ENCODE results near the gene ABCF1. TPM values are rescaled to one million over a fixed set of nuclear protein-coding genes. Genes with fewer than 3 reads are reported as not detected.
A peak's percentile ranks its signal among the peaks of the same experiment; 100 is the strongest.
"Not testable (repeated sequence)": the region's sequence is repeated elsewhere in the genome, so short reads cannot be mapped to it uniquely, and the experiment has no call there.

The ABCF1 gene
- total RNA-seq, 2 experiments from 2014 or later: 86.9 to 88.0 TPM

DNA sequence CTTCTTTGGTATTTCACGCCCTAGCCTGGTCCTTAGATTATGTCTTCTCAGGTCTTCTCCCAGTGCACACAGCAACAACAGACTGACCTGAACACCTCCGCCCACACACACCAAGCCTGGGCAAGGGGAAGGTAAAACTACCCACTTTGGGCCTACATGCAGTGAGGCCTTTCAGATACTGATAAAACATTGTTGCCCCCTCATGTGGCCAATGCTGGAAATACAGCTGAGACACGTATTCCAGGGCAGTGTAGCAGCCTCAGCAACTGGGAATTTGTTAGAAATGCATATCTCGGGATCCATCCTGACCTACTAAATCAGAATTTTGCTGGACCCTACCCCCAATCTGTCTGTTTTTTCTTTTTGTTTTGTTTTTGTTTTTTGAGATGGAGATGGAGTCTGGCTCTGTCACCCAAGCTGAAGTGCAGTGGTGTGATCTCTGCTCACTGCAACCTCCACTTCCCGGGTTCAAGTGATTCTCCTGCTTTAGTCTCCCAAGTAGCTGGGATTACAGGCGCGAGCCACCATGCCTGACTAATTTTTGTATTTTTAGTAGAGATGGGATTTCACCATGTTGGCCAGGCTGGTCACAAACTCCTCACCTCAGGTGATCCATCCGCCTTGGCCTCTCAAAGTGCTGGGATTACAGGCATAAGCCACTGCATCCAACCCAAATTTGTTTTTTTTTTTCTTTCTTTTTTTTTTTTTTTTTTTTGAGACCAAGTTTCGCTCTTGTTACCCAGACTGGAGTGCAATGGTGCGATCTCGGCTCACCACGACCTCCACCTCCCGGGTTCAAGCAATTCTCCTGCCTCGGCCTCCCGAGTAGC lies 26.3 kb downstream of the ABCF1 start:
- CTCF ChIA-PET: interaction anchor here (0.6 to 10.1 kb wide), 32 partner anchors 9 to 490 kb away, joined by 3 to 115 read pairs (median 6); partner anchors contain the start of genes ABCF1, DHX16, MRPS18B and PRR3
- not testable (repeated sequence) for H3K9me3 Mint-ChIP-seq
- POLR2A ChIA-PET: interaction anchor here (0.6 to 9.5 kb wide), 18 partner anchors 12 to 221 kb away, joined by 3 to 121 read pairs (median 4); partner anchors contain the start of genes MRPS18B and PPP1R10

DNA sequence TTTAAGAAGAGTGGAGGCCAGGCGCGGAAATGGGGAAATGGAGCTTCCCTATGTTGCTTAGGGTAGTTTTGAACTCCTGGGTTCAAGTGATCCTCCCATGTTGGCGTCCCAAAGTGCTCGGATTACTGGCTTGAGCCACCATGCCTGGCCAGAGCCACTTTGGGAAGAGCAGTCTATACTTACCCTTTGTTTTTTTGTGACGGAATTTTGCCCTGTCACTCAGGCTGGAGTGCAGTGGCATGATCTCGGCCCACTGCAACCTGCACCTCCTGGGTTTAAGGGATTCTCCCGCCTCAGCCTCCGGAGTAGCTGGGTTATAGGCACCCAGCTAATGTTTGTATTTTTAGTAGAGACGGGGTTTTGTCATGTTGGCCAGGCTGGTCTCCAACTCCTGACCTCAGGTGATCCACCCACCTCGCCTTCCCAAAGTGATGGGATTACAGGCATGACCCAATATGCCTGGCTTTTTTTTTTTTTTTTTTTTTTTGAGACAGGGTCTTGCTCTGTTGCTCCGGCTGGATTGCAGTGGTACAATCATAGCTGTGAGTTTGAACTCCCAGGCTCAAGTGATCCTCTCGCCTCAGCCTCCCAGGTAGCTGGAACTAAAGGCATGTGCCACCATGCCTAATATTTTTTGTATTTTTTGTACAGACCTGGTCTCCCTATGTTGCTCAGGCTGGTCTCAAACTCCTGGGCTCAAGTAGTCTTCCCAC lies 27.8 kb downstream of the ABCF1 start:
- intact Hi-C loops (cut with micrococcal nuclease): loop anchor here (5.0 kb wide), 1 partner anchor 112 kb away; the partner anchor contains the start of gene HLA-E
- Mint-ChIP-seq H3K4me1 (ENCODE audit: low read depth) (peaks cover 12% of the 10 kb centered on the region), H3K27me3 (no peaks in the 10 kb centered on the region), H3K27ac (no peak overlapping the region), H3K4me3 (no peak overlapping the region), H3K9me3 (no peaks in the 10 kb centered on the region), H3K36me3 (ENCODE audit: low read depth) (peaks cover 35% of the 10 kb centered on the region)
- no peak for ATAC-seq
- POLR2A ChIA-PET: interaction anchor here (0.6 to 9.5 kb wide), 14 partner anchors 8 to 231 kb away, joined by 3 to 121 read pairs (median 6); no protein-coding TSS in a partner anchor
- CTCF ChIA-PET: interaction anchor here (1.0 to 10.1 kb wide), 11 partner anchors 11 to 488 kb away, joined by 4 to 115 read pairs (median 19); no protein-coding TSS in a partner anchor
- DNase-seq: no peak
- TF ChIP-seq, protein P1, sequence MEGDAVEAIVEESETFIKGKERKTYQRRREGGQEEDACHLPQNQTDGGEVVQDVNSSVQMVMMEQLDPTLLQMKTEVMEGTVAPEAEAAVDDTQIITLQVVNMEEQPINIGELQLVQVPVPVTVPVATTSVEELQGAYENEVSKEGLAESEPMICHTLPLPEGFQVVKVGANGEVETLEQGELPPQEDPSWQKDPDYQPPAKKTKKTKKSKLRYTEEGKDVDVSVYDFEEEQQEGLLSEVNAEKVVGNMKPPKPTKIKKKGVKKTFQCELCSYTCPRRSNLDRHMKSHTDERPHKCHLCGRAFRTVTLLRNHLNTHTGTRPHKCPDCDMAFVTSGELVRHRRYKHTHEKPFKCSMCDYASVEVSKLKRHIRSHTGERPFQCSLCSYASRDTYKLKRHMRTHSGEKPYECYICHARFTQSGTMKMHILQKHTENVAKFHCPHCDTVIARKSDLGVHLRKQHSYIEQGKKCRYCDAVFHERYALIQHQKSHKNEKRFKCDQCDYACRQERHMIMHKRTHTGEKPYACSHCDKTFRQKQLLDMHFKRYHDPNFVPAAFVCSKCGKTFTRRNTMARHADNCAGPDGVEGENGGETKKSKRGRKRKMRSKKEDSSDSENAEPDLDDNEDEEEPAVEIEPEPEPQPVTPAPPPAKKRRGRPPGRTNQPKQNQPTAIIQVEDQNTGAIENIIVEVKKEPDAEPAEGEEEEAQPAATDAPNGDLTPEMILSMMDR (IDR thresholded peaks at IDR 0.05): no peak

More for the DNA sequence above, 26.3 kb downstream of the ABCF1 start:
- H3K4me3 Mint-ChIP-seq; H3K4me1 Mint-ChIP-seq (ENCODE audit: low read depth); H3K27me3 Mint-ChIP-seq: not testable (repeated sequence)
- ATAC-seq (peak; percentile 88), DNase-seq (peak; percentile 92)
- intact Hi-C loops (cut with micrococcal nuclease): loop anchor here (2.0 to 5.0 kb wide), 2 partner anchors 57 to 110 kb away; partner anchors contain the start of gene HLA-E
- peak overlapping the region; percentile 46 for H3K27ac Mint-ChIP-seq
- peaks cover 24% of the 10 kb centered on the region for H3K36me3 Mint-ChIP-seq (ENCODE audit: low read depth)
- TF ChIP-seq, protein P1 (IDR thresholded peaks at IDR 0.05): peak; percentile 91

DNA sequence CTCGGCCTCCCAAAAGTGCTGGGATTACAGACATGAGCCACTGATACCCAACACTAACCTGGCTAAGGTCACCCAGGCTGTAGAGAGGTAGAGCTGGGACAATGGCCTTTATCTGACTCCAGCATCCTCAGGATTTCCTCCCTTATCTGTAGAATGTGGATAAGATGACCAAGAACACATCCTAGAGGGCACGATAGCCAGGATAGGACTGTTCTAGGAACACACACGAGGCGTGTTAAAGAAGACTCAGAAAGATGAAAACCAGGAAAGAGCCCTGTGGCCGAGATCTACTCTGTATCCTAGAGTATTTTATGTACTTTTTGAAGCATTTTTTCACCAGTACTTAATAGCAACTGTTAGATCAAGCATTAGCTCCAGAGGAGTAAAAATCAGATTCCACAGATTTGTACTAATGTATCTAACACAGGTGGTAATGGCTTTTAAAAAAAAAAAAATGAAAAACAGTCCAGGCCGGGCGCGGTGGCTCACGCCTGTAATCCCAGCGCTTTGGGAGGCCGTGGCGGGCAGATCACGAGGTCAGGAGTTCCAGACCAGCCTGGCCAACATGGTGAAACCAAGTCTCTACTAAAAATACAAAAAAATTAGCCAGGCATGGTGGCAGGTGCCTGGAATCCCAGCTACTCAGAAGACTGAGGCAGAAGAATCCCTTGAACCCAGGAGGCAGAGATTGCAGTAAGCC lies 28.5 kb downstream of the ABCF1 start:
- Mint-ChIP-seq H3K27ac (no peak overlapping the region), H3K27me3 (no peaks in the 10 kb centered on the region), H3K4me1 (ENCODE audit: low read depth) (peaks cover 12% of the 10 kb centered on the region), H3K36me3 (ENCODE audit: low read depth) (peaks cover 41% of the 10 kb centered on the region), H3K4me3 (no peak overlapping the region), H3K9me3 (no peaks in the 10 kb centered on the region)
- ChIA-PET CTCF (interaction anchor here (1.6 to 10.1 kb wide), 6 partner anchors 8 to 146 kb away, joined by 4 to 115 read pairs (median 17); no protein-coding TSS in a partner anchor), POLR2A (interaction anchor here (0.6 to 9.5 kb wide), 13 partner anchors 8 to 136 kb away, joined by 3 to 121 read pairs (median 7); no protein-coding TSS in a partner anchor)
- ATAC-seq (no peak), DNase-seq (no peak)
- intact Hi-C loops (cut with micrococcal nuclease): loop anchor here (5.0 kb wide), 1 partner anchor 112 kb away; the partner anchor contains the start of gene HLA-E
- TF ChIP-seq, protein P1 (IDR thresholded peaks at IDR 0.05): no peak

DNA sequence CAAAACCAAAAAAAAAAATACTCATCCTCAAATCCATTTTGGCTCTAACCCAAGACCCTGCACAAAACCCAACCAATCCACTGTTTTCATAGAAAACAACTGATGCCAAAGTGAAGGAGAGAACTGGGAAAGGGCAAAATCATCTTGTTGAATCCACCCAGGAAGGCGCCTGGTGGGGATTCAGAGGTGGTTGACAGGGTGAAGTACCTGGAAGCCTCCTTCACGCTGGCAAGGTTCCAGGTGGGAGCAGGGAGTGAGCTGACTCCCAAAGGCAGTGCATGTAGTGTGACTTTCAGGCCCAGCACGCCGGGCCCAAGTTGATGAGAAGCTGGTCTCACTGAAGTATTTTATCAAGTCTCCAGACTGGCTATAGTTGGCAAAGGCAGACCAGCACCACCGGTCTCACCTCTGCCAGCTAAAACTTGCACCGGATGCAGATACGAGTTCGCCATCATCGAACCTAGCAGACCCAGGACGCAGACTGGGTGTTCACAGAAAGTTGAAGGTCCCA lies 29.3 kb downstream of the ABCF1 start:
- no peak overlapping the region for H3K4me3 Mint-ChIP-seq
- peak overlapping the region; percentile 25 for H3K27ac Mint-ChIP-seq
- TF ChIP-seq, protein P1 (IDR thresholded peaks at IDR 0.05): no peak
- ChIA-PET CTCF (interaction anchor here (1.0 to 10.1 kb wide), 6 partner anchors 9 to 147 kb away, joined by 3 to 115 read pairs (median 6); no protein-coding TSS in a partner anchor), POLR2A (interaction anchor here (0.8 to 9.5 kb wide), 14 partner anchors 7 to 136 kb away, joined by 3 to 121 read pairs (median 6); no protein-coding TSS in a partner anchor)
- H3K9me3 Mint-ChIP-seq: no peaks in the 10 kb centered on the region
- ATAC-seq (no peak), DNase-seq (no peak)
- H3K4me1 Mint-ChIP-seq (ENCODE audit: low read depth): peaks cover 12% of the 10 kb centered on the region
- H3K36me3 Mint-ChIP-seq (ENCODE audit: low read depth): peaks cover 45% of the 10 kb centered on the region
- no peaks in the 10 kb centered on the region for H3K27me3 Mint-ChIP-seq
- intact Hi-C loops (cut with micrococcal nuclease): no loop called here

All from activated CD8-positive, alpha-beta T cell treated with anti-CD3 and anti-CD28 coated beads for 36 hours (primary cell).